GM21717 (cell line): ENCODE data around the gene PEX5.
"Not testable (repeated sequence)": the region's sequence is repeated elsewhere in the genome, so short reads cannot be mapped to it uniquely, and the experiment has no call there.

Experiments used
- ATAC-seq: cut with Tn5 transposase; IDR thresholded peaks from one replicate; pipeline ENCODE4 v1.9.1; 2021; ENCODE audit warnings: mild to moderate bottlenecking, moderate library complexity; ENCODE audit not compliant: unreplicated experiment

The PEX5 gene

GRCh38 chr12:7158781-7159609 is 30.5 kb upstream of the PEX5 start:
- no peak for ATAC-seq

DNA sequence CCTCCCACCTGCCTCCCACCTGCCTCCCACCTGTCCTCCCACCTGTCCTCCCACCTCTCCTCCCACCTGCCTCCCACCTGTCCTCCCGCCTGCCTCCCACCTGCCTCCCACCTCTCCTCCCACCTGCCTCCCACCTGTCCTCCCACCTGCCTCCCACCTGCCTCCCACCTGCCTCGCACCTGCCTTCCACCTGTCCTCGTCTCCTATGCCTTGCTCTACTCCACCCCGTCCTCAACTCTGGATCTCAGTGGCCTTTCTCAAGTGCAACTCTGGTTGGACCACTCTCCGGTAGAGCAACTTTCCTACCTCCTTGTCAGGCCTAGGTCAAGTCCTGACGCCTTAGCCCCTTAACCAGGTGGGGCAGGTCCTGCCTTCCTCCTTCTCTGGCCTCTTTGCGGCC is 29.3 kb upstream of the PEX5 start:
- ATAC-seq = no peak

DNA sequence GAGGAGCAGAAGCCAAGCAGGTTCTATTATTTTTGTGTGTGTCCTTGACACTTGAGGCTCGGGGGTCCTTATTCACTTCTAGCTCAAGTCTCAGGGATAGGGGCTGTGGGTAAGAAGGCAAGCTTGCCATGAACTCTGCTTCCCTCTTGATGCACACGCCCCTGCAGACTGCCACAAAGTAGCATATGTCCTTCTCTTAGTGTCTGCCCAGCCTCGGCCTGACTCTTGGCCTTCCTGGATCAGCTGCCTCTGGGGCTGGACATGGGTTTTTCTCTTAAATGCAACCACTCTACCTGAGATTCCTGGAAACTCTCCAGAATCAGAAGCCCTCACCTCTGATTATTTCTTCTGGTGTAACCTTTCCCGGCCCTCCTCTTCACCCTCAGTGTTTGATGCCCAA is 28.2 kb upstream of the PEX5 start:
- no peak for ATAC-seq

DNA sequence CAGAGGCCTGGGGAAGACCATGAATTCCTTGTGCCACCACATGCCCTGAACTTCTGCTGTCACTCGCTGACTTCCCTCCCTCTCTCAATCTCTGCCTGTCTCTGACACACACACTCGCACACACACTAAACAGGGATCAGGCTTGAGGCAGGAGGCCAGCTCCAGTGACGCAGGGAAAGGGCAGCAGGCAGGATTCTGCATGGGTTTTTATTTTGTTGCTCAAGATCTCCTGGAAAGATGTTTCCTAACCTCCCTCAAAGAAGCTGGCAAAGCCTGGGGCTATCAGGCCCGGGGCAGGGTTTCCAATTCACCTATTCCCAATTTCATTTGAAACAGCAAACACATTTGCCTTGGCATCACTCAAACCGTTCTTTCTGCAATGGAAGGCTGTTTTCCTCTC is 27.7 kb upstream of the PEX5 start:
- ATAC-seq = no peak

- ATAC-seq = no peak
These were observed 26.8 kb upstream of the PEX5 start for GRCh38 chr12:7162691-7163114.

DNA sequence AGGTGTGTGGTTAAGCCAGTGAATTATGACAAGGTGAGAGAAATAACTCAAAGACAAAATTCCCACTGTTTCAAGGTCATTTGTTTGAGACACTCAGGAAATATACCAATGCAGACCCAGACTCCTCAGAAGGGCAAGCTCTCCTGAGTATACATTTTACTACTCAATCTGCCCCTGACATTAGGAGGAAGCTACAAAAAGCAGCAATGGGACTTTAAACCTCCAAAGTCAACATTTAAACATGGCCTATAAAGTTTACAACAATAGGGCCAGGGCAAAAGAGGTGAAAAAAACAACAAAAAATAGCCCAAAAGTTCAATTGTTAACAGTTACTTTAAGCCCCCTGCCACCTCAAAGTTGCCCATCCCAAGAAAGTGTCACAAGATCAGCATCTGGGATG is 19.5 kb upstream of the PEX5 start:
- no peak for ATAC-seq

DNA sequence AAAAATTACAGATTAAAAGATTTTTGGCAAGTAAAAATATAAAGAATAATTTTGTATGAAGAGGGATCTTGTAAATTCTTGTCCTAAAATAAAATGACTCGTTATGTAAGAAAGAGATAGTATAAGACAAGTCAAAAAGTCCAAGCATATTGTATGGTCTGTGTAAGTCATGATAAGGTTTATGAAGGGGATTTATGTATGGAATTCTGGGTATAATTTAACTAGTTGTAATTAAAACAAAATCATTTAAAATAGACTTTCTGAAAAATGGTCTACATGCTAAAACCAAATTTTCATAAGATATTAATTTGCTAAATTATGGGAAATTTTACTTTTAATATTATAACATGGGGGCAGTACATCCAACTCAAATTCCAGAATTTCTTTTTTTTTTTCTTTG is 17.6 kb upstream of the PEX5 start:
- no peak for ATAC-seq

DNA sequence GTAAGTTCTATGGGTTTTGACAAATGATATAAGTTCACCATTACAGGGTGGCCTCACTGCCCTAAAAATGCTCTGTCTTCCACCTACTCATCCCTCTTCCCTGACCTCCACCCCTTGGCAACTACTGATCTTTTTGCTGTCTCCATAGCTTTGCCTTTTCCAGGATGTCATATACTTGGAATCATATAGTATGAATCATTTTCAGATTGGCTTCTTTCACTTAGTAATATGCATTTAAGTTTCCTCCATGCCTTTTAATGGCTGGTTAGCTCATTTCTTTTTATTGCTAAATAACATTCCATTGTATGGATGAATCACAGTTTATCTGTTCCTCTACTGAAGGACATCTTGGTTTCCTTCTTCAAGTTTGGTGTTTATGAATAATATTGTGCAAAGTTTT is 14.0 kb upstream of the PEX5 start:
- ATAC-seq = no peak

DNA sequence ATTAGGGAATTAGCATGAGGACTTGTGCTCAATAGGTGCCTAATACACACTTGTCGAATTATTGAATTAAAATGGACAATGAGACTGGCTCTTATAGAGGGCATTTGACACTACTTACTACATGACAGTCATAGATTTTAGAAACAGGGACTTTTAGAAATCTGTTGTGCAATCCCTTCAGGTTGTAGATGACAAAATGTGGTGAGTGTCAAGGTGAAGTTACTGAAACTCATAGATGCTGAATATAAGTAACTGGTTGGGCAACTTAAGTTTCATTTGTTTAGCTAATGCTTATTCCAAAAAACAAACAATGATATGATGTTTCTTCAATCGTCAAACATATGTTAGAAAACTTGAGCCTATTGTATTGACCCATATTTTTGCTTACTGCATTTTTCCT is 12.9 kb upstream of the PEX5 start:
- ATAC-seq = no peak

- ATAC-seq = no peak
These were observed 11.0 kb upstream of the PEX5 start for GRCh38 chr12:7178481-7178880.

DNA sequence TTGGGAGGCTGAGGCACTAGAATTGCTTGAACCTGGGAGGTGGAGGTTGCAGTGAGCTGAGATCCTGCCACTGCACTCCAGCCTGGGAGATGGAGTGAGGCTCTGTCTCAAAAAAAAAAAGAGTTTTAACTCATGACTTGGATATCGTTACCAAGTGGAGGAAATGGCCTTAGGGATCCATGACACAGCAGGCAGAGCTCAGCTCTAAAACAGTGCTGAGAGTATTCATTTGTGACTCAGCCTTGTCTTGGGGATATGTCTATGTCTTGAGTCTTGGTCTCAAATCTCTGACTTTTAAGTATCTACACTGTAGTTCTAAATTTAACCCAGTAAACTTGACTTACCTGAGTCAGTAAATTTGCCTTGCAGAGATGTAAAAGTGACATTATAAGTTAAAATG is 8.8 kb upstream of the PEX5 start:
- no peak for ATAC-seq

DNA sequence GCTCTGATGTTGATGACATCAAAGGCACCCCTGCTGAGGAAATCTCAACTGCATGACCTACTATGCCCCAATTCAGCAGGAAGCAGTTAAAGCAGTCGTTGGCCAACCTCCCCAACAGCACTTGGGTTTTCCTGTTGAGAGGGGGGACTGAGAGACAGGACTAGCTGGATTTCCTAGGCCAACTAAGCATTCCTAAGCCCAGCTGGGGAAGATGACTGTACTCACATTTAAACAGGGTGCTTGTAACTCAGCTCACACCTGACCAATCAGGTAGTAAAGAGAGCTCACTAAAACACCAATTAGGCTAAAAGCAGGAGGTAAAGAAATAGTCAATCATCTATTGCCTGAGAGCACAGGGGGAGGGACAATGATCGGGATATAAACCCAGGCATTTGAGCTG is 3.4 kb upstream of the PEX5 start:
- not testable (repeated sequence) for ATAC-seq

DNA sequence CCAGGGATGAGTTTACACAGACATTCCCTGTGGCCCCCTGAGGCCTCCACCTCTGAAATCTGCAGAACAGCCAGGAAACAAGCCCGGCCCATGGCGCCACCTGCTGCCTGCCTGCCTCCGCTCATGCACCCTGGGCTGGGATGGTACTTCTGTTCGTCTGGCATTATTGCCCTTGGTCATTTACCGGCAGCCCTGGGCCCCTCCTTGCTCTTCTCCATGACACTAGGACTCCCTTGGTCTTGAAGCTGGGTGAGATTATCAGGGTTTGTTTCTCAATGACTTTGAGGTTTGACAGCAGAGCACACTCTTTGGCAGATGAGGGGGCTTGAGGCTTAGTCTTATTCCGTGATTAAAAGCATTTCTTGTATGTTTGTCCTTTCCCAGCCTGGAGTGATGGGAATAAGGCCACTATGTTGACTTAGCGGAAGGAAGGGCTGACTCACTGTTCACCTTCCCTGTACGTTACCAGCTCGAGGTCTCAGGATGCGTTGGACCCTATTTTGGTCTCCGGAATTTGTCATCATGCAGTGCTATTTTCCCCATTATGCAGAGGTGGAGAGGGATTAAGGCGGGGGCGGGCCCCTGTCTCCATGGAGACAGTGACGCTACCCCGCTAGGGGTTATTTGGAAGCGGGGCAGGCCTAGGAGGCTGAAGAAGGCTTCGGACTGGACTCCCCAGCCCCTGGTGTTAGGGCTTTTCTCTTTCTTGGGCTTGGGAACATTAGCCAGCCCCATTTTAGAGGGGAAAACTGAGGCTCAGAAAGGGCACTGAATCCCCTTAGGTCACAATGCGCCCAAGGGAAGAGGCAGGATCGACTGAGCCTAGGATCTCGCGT is 706 bp upstream of the PEX5 start:
- ATAC-seq = peak; percentile 28

DNA sequence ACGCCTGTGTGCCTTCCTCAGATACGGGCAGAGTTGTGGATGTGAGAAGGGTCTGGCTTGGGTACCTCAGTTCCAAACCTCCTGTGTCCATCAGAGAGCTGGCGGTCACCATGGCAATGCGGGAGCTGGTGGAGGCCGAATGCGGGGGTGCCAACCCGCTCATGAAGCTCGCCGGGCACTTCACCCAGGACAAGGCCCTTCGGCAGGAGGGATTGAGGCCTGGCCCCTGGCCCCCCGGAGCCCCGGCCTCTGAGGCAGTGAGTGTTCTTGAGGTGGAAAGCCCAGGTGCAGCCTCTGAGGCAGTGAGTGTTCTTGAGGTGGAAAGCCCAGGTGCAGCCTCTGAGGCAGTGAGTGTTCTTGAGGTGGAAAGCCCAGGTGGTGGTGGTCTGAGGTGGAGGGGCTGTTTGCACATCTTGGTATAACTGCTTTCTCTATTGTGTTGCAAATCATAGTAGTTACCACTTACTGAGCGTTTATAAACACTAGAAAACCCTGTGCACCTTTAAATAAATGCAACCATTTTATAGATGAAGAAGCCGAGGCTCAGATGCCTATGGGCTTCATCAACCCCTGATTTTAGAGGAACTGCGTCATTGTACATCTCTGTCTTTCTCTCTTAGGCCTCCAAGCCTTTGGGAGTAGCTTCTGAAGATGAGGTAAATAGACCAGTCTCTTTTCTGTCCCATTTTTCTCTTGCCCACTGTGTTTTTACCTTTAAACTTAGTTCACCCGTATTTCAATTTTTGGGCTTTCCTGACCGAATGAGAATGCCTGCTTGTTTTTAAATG is 976 bp downstream of the PEX5 start:
- peak; percentile 2 for ATAC-seq

- no peak for ATAC-seq
These were observed 4.2 kb downstream of the PEX5 start for GRCh38 chr12:7193674-7194073.

DNA sequence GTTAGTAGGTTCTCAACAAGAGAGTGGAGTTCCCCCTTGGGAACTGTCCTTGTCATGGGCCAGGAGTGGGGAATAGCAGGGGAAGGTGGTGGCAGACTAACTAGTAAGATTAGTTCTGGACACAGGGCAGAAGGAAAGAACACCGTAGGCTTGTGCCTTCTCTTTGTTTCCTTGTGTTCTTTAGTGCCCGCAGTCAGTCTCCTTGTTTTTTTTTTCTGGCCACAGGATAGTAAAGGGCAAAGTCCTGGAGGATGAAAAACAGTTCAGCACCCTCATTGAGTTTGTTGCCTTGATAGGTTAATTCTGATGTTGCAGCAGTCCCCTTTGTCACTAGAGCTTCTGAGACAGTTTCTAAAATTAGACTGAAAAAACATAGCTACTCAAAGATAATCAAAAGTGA is 8.4 kb downstream of the PEX5 start:
- no peak for ATAC-seq

DNA sequence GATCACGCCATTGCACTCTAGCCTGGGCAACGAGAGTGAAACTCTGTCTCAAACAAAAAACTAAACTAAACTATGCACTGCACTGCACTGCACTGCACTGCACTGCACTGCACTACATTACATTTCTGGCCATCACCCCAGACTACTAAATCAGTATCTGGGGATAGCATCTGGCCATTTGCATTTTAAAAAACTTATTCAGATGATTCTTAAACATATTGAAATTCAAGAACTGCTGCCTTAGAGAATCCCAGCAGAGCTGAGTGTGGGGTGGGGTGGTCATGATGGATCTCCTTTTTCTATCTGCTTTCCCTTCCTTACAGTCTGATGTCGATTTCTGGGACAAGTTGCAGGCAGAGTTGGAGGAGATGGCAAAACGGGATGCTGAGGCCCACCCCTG is 13.6 kb downstream of the PEX5 start:
- no peak for ATAC-seq

DNA sequence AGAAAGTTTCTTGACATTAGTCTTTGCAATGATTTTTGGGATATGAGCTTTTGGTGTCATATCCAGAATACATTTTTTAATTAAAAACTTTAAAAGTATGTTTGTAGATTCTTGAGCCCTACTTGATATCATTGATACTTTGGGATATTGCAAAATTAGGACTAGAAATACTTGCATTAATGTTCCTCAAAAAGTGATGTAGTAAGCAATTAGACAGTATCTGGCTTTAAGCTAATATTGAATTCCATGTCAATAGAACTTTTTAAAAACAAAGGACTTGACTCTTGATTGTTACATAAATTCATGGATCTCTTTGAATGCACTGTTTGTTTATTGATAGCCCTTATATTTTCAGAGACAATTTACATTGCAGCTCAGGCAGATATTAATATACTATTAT is 15.6 kb downstream of the PEX5 start:
- no peak for ATAC-seq

DNA sequence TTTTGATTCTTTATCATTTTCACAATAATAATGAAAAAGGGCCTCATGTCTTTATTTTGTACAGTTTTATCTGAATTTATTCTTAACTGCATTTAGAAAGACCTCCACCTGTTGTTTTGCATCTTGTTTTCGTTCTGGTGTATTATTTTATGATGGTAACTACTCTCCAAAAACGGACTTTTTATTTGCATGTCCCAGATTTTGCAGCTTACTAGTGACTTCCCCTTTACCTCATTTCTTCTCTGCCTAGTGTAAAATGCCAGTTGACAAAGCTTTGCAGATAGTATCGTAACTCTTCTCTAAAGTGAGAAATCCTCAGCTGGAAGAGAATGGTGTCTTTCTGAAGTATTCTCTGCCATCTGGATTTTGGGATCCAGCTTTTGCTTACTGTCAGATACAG is 17.2 kb downstream of the PEX5 start:
- no peak for ATAC-seq

DNA sequence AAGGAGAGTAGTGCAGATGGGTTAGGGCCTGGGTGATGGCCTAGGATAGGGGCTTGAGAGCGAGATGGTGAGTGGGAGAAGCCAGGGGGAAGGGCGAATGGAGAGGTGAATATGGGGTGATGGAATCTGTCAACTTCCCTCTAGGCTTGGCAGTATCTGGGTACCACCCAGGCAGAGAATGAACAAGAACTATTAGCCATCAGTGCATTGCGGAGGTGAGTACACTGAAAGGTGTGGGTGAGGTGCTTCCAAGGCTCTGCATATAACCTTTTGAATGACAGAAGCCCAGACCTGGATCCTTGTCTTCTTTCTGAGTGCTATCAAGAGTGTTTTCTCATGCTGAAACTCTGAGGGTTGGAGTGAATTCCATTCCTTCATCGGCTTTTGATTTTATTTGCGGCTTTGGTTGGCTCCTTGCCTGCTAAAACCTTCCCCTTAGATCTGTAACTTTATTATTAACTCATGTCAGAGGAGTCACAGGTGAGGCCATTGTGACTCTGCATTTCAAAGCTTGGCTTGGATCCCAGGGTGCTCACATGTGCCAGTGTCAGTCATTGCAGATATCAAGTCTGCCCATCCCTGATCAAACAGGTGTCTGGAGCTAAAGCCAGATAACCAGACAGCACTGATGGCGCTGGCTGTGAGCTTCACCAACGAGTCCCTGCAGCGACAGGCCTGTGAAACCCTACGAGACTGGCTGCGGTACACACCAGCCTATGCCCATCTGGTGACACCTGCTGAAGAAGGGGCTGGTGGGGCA is 18.6 kb downstream of the PEX5 start:
- no peak for ATAC-seq

- ATAC-seq = no peak
These were observed 20.5 kb downstream of the PEX5 start for GRCh38 chr12:7209958-7210357.
